Right lung (tissue), 5 donors: ENCODE results near the gene TEX22. TPM values are rescaled to one million over a fixed set of nuclear protein-coding genes. Genes with fewer than 3 reads are reported as not detected.

Source experiments
- DNase-seq, 2 donors: peaks; one replicate each; pipeline ENCODE4 v3.0.0-alpha.2; 2013
- polyA plus RNA-seq, 5 donors: library from polyadenylated mRNA; unstranded; fragments of 120-200 nt; gene quantifications; one replicate each; pipeline versions ENCODE4 v1.2.1 to v1.2.3, GENCODE V29; 2013; ENCODE audit warnings: inconsistent platforms in 1 of 5, low replicate concordance in 1 of 5; ENCODE audit not compliant: insufficient read length in 5 of 5, insufficient read depth in 1 of 5

Gene TEX22
- polyA plus RNA-seq, 5 donors, result 0.96 to 3.6 (median 1.4) TPM

DNA sequence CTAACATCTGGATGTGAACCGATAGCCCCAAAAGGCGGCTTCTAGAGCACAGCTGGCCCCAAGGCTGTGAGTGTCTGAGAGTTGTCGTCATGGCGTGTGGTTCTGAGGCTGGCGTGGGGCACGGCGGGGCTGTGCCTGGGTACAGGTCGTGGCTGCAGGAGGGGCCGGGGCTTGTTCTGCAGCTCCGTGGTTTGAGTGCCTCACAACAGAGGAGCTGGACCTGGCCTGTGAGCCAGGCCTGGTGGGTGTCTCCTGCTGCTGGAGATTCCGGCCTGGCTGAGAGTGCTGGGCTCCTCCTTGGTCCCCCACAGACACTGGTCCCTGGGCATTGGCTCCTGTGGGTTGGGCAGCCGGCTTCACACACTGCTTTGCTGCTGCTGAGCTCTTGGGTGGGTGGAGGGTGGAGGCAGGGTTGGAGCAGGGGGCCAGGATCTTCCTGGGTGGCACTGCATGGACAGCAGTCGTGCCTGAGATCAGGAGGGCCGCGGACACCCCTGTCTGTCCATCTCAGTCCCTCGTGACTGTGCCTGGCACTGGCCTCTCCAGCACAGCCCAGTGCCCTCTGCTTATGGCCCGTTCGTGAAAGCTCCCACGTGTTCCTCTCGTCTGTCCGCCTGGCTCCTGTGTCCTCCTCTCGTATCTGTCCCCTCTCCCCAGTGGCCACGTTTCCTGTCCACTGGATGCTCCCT, 31.8 kb upstream of the TEX22 start:
- no peak for DNase-seq

DNA sequence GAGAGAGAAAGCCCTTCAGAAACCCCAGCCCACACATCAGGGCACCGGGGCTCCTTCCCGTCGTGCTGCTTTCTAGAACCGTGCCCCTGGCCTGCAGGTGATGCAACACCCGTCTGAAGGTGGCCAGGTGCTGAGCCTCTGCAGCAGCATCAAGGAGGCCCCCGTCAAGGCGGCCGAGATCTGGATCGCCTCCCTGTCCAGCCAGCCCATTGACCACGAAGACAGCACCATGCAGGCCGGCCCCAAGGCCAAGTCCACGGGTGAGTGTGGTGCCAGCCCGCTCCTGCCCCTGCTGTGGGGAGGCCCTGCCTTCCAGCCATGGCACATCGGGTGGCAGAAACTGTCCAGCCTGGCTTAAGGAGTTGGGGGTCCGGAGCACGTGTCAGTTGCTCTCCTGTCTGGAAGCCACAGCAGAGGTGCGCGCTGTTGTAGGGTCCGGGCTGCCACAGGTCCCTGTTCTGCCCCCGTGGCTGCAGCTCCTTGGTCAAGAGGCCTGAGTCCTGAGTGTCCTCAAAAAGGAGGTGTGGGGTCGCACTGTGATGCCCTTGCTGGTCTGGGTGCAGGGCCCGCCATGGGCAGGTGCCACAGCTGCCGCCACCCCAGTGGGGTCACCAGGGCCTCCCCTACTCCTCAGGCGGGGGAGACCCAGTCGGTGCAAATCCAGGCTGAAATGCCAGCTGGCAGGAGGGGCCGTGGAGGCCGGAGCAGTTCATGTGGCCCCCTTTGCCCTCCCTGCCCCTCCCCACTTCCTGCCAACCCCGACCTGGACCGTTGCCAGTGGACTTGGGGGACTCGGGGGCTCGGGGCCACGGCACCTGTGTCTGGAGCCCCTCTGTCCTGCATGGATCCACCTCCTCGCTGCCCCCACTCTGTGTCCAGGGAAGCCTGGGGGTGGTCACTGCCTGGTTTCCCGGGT, 31.0 kb upstream of the TEX22 start:
- DNase-seq, result no peak

DNA sequence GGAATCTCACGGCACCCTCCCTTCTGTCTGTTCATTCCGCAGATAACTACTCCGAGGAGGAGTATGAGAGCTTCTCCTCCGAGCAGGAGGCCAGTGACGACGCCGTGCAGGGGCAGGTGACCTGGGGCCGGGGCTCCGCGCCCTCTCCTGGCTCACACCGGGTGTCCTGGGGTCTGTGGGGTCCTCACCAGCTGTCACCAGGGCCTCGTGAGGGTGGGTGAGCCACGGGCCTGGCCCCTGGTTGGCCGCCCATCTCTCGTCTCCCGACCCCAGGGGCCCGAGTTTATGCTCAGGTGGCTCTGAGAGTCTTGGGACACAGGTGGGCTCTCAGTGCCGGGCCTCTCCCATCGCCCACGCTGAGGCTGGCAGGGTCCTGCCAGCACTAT, 30.3 kb upstream of the TEX22 start:
- no peak for DNase-seq

DNA sequence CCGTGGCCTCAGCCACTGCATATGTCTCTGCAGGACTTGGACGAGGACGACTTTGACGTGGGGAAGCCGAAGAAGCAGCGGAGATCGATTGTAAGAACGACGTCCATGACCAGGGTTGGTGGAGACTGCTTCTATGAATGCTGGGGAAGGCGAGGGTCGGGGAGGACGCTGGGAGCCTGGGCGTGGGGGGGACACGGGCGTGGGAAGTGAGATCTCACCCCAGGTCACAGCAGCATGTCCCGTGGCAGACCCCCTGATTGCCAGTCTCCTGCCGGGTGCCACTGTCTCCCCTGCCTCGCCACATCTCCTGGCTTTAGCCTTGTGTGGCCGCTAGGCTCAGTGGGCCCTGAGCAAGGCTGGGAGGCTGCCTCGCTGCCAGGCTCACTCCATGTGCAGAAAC, 29.9 kb upstream of the TEX22 start:
- DNase-seq, result no peak

DNA sequence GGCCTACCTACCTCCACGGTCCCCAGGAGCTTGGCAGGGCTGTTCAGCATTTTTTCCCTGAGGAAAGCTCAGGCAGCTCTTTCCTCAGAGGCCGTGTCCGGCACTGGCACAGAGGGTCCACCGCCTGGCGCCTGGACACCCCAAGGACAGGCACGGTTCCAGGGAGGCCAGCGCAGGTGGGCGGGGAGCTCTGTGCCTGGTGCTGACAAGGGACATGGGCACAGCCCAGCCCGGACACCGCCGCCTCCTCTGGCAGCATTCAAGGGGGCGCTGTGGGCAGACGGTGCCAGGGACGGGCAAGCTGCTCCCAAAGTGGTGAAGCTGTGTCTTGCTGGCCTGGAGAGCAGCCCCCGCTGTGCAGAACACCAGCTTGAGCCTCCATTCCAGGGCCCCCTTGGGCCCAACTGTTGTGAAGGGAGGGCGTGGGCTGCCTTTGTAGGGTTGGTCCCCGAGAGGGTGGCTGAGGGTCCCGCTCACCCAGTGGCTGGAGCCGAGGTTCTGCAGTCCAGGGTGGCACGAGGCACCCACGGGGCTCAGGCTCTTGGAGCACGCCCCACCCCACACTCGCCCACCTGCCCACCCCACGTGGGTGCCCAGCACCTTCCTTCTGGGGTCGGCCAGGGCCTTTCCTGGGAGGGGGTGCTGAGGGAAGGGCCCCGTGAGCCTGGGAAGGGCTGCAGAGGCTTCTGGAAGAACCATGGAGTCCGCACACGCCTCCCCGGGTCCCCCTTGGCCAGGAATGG, 29.3 kb upstream of the TEX22 start:
- no peak for DNase-seq

DNA sequence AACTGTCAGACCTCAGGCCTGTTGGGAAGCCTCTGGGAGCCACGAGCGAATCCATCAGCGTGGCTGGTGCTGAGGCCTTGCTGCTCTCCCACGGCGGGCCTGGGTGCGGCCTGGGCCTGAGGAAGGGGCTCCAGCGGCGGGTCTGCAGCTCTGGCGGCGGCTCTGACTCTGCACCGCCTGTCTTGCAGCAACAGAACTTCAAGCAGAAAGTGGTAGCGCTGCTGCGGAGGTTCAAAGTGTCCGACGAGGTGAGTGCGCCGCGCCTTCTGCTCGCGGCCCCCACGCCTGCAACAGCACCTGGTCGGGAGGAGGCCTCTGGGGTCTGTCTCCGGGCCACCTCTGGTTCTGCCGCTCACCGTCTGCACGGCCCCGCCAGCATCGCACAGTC, 28.7 kb upstream of the TEX22 start:
- no peak for DNase-seq

DNA sequence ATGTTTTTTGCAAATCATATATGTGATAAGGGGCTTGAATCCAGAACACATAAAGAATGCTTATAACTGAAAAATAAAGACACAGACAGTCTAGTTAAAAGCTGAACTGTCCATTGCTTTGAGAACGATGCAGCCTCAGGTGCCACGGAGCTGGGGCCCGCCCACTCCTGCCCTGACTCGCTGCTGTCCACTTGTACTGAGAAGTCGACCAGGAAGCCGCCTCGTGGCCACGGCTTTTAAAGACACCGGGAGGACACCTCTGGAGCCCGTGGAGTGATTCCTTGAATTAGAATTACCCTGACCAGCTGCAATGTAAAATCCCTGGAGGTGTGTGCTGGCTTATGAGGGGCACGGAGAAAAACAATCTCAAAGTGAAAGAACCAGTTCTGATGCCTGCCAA, 23.9 kb upstream of the TEX22 start:
- DNase-seq, result no peak

DNA sequence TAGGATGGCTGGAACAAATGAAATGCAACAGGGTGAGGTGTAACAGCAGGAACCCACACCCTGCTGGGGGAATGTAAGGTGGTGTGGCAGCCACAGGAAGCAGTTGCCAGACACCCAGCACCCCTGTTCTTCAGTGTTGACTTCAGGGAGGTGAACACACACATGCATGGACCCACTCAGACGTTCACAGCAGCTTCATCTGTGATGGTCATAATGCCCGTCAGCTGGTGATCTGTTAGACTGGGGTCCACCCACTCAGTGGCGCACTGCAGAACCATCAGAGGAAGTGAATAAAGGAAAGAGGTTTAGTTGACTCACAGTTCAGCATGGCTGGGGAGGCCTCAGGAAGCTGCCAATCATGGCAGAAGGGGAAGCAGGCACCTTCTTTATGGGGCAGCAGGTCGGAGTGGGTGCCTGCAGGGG, 22.7 kb upstream of the TEX22 start:
- no peak for DNase-seq

DNA sequence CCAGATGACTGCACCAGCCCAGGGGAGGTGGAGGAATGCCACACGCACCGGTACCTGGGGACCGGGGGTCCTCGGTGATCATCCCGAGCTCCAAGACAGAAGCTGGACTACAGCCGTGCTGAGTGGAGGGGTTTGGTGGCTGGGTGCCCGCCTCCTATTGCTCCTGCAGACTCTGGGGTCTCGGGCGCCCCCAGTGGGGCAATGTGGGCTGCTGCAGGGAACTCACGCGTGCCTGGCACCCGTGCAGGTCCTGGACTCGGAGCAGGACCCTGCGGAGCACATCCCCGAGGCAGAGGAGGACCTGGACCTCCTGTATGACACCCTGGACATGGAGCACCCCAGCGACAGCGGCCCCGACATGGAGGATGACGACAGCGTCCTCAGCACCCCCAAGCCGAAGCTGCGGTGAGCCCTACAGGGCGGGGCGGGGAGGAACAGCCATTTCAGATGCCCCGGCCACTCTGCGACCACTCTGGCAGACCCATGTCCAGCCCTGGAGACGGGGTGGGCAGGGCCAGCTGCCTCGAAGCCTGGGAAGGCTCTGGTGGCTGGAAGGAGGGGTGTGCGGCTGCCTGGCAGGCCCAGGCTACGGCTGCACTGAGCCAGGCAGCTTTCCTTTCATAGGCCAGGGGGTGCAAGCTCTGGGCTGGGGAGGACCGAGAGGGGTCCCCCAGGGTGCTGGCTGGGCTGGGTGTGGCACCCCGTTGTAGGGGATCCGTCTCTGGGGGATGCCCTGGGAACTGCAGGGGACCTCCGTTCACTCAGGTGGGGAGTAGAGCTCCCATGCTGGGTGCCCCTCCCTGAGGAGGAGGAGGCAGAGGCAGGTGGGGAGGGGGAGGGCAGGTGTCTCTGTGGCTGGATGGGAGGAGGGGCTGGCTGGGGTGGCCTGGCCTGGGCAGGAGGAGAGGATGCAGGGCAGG, 21.6 kb upstream of the TEX22 start:
- no peak for DNase-seq

DNA sequence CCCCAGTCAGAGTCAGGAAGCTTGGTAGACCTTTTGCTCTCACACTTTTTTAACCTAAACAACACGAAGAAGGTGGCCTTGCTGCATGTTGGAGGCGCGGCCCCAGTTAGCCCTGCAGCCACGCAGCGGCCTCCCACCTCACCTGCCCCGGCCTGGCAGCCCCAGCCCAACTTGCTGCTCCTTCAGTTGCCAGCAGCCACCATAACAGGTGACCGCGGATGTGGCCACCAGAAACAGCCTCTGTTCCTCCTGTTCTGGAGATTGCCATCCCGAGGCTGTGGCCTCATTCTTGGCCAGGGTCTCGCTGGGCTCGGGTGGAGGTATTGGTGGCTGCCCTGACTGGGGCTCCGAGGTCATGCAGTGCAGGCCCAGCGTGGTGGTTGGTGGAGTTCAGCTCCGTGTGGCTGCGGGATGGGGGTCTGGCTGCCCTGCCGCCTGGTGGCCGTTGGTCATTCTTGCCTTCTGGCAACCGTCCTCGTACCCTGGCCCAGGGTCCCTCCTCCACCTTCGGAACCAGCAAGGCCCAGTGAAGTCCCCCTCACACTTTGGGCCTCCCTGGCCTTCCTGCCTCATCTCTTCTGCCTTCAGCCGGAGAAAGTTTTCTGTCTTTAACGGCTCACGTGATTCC, 20.7 kb upstream of the TEX22 start:
- no peak for DNase-seq

DNA sequence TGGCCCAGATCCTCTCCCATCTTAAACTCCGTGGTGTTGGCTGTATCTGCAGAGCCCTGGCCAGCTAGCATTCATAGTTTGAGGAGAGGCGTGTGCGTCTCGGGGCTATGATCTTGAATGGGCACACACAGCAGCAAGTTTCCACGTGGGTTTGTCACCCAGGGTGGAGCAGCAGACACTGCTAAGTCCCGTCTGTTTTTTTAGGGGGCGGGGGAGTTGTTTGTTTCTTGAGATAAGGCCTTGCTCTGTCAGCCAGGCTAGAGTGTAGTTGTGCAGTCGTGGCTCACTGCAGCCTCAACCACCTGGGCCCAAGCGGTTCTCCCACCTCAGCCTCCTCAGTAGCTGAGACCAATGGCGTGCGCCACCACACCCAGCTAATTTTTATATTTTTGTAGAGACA, 20.1 kb upstream of the TEX22 start:
- DNase-seq, result no peak

DNA sequence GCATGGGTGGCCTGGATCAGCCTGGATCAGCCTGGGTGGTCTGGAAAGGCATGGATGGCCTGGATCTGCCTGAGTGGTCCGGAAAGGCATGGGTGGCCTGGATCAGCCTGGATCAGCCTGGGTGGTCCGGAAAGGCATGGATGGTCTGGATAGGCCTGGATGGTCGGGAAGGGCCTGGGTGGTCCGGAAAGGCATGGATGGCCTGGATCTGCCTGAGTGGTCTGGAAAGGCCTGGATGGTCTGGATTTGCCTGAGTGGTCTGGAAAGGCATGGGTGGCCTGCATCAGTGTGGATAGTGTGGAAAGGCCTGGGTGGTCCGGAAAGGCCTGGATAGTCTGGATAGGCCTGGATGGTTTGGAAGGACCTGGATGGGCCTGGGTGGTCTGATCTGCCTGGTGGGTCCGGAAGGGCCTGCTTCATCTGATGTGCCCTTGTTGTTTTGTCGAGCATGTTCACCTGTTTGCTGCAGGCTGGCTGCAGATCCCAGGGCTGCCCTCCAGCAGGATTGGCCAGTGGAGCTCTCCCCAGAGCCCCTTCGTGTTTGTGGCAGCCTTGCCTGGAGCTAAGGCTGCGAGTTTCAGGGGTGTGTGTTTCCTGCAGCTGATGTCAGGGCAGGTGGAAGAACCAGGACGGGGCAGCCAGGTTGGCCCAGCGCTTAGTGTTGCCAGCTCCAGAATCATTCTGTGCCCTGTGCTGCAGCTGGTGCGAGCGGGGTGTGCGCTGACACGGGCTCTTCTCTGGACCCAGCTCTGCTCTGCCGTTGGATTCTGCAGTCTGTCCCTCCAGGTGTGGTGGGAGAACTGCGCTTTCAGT, 19.3 kb upstream of the TEX22 start:
- no peak for DNase-seq

DNA sequence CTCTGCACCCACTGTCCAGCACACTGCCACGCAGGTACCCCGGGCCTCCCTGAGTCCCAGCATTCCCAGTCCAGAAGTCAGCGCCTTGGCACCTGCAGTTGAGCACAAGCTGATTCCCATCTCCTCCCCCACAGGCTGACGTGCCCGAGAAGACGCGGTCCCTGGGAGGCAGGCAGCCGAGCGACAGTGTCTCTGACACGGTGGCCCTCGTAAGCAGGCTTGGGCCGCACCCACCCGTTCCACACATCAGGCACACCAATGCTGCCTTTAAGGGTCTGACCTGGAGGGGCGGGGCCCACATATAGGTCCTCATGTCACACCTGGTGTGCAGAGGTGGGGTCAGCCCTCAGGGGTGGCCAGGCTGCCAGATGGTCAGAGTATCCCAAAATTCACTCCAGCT, 18.4 kb upstream of the TEX22 start:
- DNase-seq, result no peak

DNA sequence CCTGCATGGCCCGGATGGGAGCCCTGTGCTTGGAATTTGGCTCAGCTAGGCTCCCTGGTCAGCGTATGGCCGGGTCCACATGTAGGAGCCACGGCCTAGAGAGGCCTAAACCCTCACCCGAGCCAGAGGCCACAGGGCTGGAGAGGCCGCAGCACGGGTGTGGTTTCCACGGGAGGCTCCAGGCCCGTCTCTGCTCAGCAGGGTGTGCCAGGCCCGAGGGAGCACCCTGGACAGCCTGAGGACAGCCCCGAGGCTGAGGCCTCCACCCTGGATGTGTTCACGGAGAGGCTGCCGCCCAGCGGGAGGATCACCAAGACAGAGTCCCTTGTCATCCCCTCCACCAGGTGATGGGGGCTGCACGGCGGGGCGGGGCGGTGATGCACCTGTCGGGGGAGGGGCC, 17.6 kb upstream of the TEX22 start:
- DNase-seq, result no peak

DNA sequence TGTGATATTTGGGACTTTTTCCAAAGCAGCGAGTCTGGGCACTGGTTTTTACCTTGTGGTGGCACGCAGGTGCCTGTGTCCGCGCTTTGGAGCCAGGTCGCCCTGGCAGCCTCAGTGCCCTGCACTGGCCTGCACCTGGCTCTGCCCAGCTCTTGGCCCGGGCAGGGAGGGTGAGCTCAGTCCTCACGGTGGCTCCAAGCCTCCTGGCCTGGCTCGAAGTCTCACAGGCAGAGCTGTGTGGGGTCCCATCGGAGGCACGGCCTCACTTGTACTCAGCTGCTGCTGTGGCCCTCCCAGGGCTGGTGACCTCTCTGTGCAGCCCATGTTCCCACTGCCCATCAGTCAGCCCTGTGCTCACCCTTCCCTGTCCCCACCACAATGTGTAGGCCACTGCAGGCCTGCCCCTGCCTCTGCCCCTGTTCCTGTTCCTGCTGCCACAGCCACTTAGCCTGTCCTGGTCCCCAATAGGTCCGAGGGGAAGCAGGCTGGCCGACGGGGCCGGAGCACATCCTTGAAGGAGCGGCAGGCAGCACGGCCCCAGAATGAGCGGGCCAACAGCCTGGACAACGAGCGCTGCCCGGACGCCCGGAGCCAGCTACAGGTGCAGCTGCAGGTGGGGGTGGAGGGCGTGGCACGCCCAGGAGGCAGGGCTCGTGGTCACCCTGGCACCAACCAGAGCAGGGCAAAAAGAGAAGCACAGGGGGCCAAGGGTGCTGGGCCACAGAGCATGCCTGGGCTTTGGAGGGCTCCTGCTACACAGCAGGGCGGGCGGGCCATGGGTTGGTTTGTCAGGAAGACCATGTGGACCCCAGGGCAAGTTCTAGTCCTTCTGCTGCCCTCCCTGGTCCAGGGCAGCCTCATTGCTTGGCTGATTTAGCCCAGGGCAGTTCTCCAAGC, 16.6 kb upstream of the TEX22 start:
- DNase-seq, result no peak

DNA sequence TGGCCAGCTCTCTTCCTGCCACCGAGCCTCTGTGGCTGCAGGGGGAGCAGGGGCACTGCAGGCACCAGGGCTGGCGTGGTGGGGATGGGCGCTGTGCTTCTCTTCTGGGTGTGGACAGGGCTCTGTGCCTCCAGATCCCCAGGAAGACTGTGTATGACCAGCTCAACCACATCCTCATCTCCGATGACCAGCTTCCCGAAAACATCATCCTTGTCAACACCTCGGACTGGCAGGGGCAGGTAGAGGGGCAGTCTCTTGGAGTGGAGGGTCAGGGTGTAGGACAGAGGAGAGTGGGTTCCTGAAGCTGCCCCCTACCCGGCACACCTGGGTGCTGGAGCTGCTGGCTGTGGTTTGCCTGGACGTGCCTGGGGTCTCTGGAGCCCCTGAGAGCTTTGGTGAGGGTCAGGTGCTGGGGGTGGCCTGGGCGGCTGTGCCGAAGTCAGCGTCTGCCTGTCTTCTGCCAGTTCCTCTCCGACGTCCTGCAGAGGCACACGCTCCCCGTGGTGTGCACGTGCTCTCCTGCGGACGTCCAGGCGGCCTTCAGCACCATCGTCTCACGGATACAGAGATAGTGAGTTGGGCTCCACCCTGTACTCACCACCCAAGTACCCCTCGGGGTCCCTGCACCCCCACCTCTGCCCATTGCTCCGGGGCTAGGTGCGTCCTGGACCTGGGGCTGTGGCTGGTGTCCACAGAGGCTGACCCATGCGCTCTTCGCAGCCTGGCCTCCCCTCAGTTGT, 15.8 kb upstream of the TEX22 start:
- DNase-seq, result no peak

DNA sequence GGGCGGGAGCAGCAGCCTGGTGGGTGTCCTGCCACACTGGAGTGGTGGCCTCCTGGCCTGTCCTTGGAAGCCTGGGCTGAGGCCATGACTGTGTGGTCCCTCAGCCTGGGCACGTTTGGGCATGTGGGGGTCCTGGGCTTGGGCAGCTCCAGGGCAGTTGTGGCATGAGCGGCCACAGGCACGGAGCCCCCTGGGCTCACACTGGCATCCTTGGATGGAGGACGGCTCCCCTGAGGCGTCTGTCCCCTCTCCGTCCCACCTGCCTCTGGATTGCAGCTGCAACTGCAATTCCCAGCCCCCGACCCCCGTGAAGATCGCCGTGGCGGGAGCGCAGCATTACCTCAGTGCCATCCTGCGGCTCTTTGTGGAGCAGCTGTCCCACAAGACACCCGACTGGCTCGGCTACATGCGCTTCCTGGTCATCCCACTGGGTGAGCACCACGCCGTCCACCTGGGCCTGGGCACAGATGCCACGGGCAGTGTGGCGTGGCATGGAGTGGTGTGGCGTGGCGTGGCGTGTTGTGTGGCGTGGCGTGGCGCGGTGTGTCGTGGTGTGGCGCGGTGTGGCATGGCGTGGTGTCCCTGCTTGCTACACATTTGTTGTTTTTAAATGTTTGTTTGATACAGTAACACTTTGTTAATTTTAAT, 15.1 kb upstream of the TEX22 start:
- no peak for DNase-seq

DNA sequence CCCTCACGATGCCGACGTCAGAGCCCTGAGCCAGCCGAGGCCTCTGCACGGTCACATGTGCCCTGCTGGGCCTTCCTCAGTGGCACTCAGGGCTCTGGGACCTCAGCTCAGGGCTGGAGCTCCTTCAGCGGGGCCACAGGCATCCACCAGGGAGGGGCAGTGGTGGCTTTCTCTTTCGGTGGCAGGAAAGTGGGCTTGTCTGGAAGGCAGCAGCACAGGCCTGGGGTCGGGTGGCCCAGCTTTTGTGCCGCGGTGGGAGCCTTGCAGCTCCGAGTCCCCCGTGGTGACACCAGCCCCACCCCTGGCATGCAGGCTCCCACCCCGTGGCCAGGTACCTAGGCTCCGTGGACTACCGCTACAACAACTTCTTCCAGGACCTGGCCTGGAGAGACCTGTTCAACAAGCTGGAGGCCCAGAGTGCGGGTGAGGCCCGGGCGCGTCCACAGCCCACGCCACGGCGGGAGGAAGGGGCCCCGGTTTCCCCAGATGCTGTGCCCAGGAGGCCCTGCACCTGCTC, 14.2 kb upstream of the TEX22 start:
- no peak for DNase-seq
